Suppressor macrophage treated with lipopolysaccharide for 1 hour (primary cell): Measurements from ENCODE around the gene FIGNL1.

Experiments used
- DNase-seq, 3 donors: peaks; one replicate each; pipeline ENCODE4 v3.0.0-alpha.2; 2020 to 2022

Gene FIGNL1

GRCh38 chr7:50449881-50450589 is at the start of gene FIGNL1:
Gene FIGNL1, minus strand, starts transcription at chr7:50450350. Its CDS starts 3,063 bp downstream, at chr7:50447287.
- DNase-seq, result peak; percentile 54 to 75 (median 54)

GRCh38 chr7:50499092-50499491 is 48.9 kb upstream of the FIGNL1 start:
- no peak for DNase-seq

- no peak for DNase-seq
Measured at GRCh38 chr7:50497968-50498367, 47.8 kb upstream of the FIGNL1 start.

- no peak for DNase-seq
Measured at GRCh38 chr7:50497068-50497642, 47.0 kb upstream of the FIGNL1 start.

GRCh38 chr7:50496569-50496968 is 46.4 kb upstream of the FIGNL1 start:
- DNase-seq, result no peak

GRCh38 chr7:50495746-50496145 is 45.6 kb upstream of the FIGNL1 start:
- no peak for DNase-seq

- no peak for DNase-seq
Measured at GRCh38 chr7:50492770-50493519, 42.8 kb upstream of the FIGNL1 start.

- no peak for DNase-seq
Measured at GRCh38 chr7:50491943-50492342, 41.8 kb upstream of the FIGNL1 start.

GRCh38 chr7:50491209-50491608 is 41.1 kb upstream of the FIGNL1 start:
- no peak for DNase-seq

- no peak for DNase-seq
Measured at GRCh38 chr7:50488379-50488778, 38.2 kb upstream of the FIGNL1 start.

GRCh38 chr7:50486512-50486911 is 36.4 kb upstream of the FIGNL1 start:
- DNase-seq, result no peak

GRCh38 chr7:50481867-50482266 is 31.7 kb upstream of the FIGNL1 start:
- no peak for DNase-seq

GRCh38 chr7:50480797-50481196 is 30.6 kb upstream of the FIGNL1 start:
- no peak for DNase-seq

GRCh38 chr7:50479743-50480517 is 29.8 kb upstream of the FIGNL1 start:
- no peak for DNase-seq

- no peak for DNase-seq
Measured at GRCh38 chr7:50477640-50478039, 27.5 kb upstream of the FIGNL1 start.

- DNase-seq, result no peak
Measured at GRCh38 chr7:50476953-50477625, 26.9 kb upstream of the FIGNL1 start.

- no peak for DNase-seq
Measured at GRCh38 chr7:50475340-50475739, 25.2 kb upstream of the FIGNL1 start.

- DNase-seq, result peak; percentile 41 to 55 (median 50)
Measured at GRCh38 chr7:50474382-50475160, 24.4 kb upstream of the FIGNL1 start.

- no peak for DNase-seq
Measured at GRCh38 chr7:50473531-50473930, 23.4 kb upstream of the FIGNL1 start.

- DNase-seq, result no peak
Measured at GRCh38 chr7:50472427-50472826, 22.3 kb upstream of the FIGNL1 start.

GRCh38 chr7:50471970-50472369 is 21.8 kb upstream of the FIGNL1 start:
- DNase-seq, result peak in 1 of 3 donors; percentile 13
